ENCODE measurements around the gene SWT1.
"Not testable (repeated sequence)": the region's sequence is repeated elsewhere in the genome, so short reads cannot be mapped to it uniquely, and the experiment has no call there.

The SWT1 gene

GRCh38 chr1:185193756-185194155, 36.8 kb downstream of the SWT1 start:
- no peak for DNase-seq

GRCh38 chr1:185198712-185199111, 41.7 kb downstream of the SWT1 start:
- DNase-seq, result not testable (repeated sequence)

GRCh38 chr1:185200889-185201288, 43.9 kb downstream of the SWT1 start:
- no peak for DNase-seq

- no peak for DNase-seq
Measured at GRCh38 chr1:185207170-185207569, 50.2 kb downstream of the SWT1 start.

GRCh38 chr1:185207980-185208602, 51.1 kb downstream of the SWT1 start:
- no peak for DNase-seq

- DNase-seq, result no peak
Measured at GRCh38 chr1:185208626-185209180, 51.7 kb downstream of the SWT1 start.

- DNase-seq, result not testable (repeated sequence)
Measured at GRCh38 chr1:185209357-185209756, 52.4 kb downstream of the SWT1 start.

- no peak for DNase-seq
Measured at GRCh38 chr1:185213091-185213490, 56.1 kb downstream of the SWT1 start.

- no peak for DNase-seq
Measured at GRCh38 chr1:185215911-185216310, 58.9 kb downstream of the SWT1 start.

GRCh38 chr1:185224132-185224531, 67.2 kb downstream of the SWT1 start:
- no peak for DNase-seq

GRCh38 chr1:185227161-185227560, 70.2 kb downstream of the SWT1 start:
- no peak for DNase-seq

GRCh38 chr1:185228979-185229378, 72.0 kb downstream of the SWT1 start:
- no peak for DNase-seq

- DNase-seq, result no peak
Measured at GRCh38 chr1:185229981-185230380, 73.0 kb downstream of the SWT1 start.

- DNase-seq, result no peak
Measured at GRCh38 chr1:185232874-185233273, 75.9 kb downstream of the SWT1 start.

- DNase-seq, result not testable (repeated sequence)
Measured at GRCh38 chr1:185234183-185234582, 77.2 kb downstream of the SWT1 start.

GRCh38 chr1:185237176-185237575, 80.2 kb downstream of the SWT1 start:
- not testable (repeated sequence) for DNase-seq

- DNase-seq, result no peak
Measured at GRCh38 chr1:185237661-185238060, 80.7 kb downstream of the SWT1 start.

- DNase-seq, result no peak
Measured at GRCh38 chr1:185238447-185238846, 81.5 kb downstream of the SWT1 start.

GRCh38 chr1:185239861-185240260, 82.9 kb downstream of the SWT1 start:
- no peak for DNase-seq

GRCh38 chr1:185241127-185241526, 84.2 kb downstream of the SWT1 start:
- no peak for DNase-seq

- no peak for DNase-seq
Measured at GRCh38 chr1:185244015-185244747, 87.2 kb downstream of the SWT1 start.

GRCh38 chr1:185245466-185245865, 88.5 kb downstream of the SWT1 start:
- DNase-seq, result no peak

- DNase-seq, result no peak
Measured at GRCh38 chr1:185249563-185249962, 92.6 kb downstream of the SWT1 start.

GRCh38 chr1:185250063-185250462, 93.1 kb downstream of the SWT1 start:
- DNase-seq, result no peak
